Measurements from ENCODE around the gene WNT1.

The WNT1 gene

GRCh38 chr12:48961331-48961730 is 16.8 kb upstream of the WNT1 start:
- no peak for DNase-seq (ENCODE audit: low spot score)

- no peak for DNase-seq (ENCODE audit: low spot score)
Measured at GRCh38 chr12:48961801-48962200, 16.3 kb upstream of the WNT1 start.

- DNase-seq (ENCODE audit: low spot score): no peak
Measured at GRCh38 chr12:48965298-48965838, 12.8 kb upstream of the WNT1 start.

GRCh38 chr12:48966177-48966895 is 11.8 kb upstream of the WNT1 start:
- DNase-seq (ENCODE audit: low spot score): no peak

- no peak for DNase-seq (ENCODE audit: low spot score)
Measured at GRCh38 chr12:48967991-48968390, 10.1 kb upstream of the WNT1 start.

DNA sequence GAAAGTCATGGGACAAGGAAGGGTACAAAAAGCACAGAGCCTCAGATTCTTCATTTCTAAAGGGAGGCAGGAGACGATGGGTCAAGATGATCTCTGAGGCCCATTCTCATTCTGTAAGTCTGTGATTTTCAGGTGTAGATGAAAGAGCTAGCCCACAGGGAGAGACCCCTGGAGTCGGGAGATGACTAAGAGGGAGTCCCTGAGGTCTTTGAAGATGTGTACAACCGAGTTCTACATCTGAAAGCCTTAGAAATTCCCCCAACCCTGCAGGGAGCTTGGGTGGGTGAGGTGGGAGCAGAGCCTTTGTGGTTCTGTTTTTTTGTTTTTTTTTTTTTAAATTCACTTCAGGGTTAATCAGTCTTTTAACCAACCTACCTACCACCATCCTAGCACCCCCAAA is 9.7 kb upstream of the WNT1 start:
- DNase-seq (ENCODE audit: low spot score): no peak

- DNase-seq (ENCODE audit: low spot score): no peak
Measured at GRCh38 chr12:48969160-48969771, 8.9 kb upstream of the WNT1 start.

- no peak for DNase-seq (ENCODE audit: low spot score)
Measured at GRCh38 chr12:48969833-48970701, 8.1 kb upstream of the WNT1 start.

- DNase-seq (ENCODE audit: low spot score): no peak
Measured at GRCh38 chr12:48970702-48971334, 7.3 kb upstream of the WNT1 start.

DNA sequence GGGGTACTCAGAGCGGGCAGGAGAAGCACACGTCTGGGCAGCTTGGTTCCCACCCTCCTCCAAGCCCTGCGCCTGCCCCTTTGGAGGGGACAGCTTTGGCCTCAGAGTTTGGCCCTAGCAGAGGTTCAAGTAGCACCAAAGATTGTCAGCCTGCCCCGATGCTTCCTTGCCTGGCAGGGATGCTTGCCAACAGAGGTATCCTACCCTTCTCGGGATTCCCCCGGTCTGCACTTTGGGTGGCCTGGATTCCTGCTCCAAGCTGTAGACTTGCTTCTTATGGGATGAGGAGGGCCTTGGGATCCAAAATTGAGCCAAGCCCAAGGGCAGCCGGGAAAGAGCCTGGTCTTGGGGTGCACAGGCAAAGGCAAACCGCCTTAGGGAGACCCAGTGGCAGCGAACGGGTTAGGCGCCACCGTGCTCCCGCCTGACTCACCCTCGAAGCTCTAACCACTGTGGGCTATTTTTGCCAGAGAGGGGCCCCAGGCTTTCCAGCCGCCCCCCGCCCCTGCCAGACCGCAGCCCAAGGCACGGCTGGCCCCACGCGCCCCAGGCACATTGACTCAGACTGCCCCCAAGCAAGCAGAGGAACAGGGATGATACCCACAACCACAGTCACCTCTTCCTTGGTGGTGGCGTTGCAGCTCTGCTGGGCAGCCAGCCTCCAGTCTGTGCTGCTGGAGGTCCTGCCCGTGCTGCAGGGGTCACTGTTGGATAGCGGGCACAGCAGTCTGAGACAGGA is 5.7 kb upstream of the WNT1 start:
- no peak for DNase-seq (ENCODE audit: low spot score)

- no peak for DNase-seq (ENCODE audit: low spot score)
Measured at GRCh38 chr12:48972952-48973483, 5.1 kb upstream of the WNT1 start.

DNA sequence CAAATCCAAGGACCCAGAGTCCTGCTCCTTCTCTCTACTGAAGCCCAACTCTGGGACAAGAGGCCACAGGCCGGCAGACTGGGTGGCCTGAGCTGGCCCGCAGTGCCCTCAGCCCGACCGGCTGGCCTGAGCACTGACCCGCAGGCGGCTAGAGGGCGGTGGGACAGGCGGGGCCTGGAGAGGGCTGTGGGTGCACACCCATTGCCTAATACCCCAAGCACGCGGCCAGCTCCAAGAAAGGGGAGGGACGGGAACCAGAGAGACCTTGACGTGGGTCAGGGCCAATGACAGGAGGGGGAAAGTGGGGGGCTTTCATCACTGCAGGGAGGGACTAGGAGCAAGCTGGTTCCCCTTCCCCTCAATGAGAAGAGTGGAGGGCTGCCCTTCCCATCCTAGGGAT is 4.6 kb upstream of the WNT1 start:
- no peak for DNase-seq (ENCODE audit: low spot score)

DNA sequence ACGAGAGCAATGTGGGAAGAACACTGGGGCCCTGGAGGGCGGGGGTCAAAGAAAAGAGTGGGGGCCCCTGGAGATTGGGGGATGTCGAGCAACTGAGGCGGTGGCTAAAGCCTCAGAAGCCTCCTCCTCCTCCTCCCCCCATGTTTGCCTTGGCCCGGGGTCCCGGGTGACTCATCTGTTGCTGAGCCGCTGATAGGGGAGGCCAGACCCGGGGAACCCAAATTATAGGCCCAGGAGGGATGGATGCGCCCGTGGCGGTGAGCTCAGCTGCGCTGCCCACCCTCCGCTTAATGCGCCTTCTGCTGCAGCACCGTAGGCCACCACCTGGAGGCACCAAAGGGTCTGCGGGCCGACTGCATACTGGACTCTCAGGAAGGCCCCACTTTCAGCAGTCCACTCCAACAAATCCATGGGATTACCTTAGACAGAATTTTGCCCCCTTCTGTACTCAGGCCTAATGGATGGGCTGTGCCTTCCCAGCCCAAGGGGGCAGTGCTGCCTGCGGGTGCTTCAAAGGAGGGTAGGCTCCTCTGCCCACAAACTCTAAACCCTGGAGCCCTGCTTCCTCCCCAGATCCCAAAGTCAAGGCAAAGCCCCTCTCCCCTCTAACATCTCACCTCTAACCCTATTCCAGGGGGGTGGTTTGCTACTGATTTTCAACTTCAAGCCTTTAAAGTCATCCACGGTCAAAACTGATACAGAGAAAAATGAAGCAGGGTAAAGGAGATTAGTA is 4.0 kb upstream of the WNT1 start:
- DNase-seq (ENCODE audit: low spot score): no peak

DNA sequence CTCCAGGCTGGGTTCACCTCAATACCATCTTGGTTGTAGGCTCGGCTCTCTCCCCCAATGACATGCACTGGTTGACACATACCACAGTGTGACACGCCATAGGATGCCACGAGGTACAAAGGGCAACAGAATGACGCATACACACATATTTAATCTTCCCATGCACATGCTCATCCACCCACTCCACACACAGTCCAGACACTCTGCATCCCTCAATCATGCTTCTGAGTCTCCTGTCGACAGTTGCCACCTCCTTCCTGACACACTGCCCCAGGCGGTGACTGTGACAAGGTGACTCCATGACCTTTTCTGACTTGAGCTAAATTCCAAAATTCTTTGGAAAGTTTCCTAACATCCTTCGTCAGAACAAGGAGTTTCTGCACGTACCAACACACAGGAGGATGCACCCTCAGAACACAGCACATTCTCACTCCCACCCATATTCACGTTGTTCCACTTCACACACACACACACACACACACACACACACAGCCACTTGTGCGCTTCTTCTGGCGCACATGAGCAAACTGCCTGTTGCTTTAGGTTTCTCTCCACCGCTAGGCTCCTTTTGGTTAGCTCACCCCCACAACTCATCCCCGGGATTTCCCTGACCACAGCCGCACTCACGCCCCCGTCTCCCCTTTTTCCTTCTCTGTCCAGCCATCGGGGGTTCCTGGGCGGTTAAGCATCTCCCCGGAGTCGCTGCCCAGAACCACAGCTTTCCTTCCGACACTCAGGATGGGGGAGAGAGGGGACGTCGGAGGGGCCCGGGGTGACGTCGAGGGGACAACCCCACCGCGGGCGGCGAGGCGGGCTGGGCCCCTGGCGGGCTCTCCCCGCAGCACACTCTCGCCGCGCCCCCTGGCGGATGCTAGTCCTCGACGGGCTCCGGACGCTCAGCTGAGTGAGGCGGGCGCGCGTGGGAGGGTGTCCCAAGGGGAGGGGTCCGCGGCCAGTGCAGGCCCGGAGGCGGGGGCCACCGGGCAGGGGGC is 536 bp upstream of the WNT1 start:
- peak; percentile 58 for DNase-seq (ENCODE audit: low spot score)

DNA sequence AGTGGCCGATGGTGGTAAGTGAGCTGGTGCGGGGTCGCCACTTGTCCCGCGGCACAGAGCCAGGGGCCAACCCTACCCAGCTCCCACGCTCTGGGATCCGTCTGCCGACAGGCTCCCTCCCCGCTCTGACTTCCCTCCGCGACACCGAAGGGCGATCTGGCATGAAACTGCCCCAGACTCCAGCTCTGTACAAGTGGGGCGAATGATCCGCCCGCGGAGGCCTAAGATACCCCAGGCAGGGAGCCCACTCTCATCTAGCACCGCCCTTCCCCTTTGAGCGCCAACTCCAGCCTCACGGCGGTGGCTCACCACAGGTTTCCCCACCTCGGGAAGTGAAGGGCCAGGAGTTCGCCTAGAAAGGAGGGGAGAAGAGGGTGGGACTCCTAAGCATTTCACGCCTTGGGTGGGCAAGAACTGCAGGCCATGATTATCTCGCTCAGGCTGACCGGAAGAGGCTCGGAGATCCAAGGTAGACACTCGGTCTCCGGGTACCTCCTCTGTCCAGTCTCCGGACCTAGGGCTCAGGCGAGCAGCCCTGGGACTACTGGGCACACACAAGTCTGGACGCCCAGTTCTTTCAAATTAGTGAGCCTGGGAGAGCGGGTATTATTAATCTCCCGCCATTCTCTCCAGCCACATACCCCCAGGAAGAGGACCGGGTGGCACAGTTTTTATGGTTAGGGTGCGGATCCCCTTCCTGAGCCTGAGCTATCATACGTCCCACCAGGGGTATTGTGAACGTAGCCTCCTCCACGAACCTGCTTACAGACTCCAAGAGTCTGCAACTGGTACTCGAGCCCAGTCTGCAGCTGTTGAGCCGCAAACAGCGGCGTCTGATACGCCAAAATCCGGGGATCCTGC is 849 bp downstream of the WNT1 start:
- DNase-seq (ENCODE audit: low spot score): no peak

GRCh38 chr12:48979602-48980388 is 1.7 kb downstream of the WNT1 start:
- no peak for DNase-seq (ENCODE audit: low spot score)

DNA sequence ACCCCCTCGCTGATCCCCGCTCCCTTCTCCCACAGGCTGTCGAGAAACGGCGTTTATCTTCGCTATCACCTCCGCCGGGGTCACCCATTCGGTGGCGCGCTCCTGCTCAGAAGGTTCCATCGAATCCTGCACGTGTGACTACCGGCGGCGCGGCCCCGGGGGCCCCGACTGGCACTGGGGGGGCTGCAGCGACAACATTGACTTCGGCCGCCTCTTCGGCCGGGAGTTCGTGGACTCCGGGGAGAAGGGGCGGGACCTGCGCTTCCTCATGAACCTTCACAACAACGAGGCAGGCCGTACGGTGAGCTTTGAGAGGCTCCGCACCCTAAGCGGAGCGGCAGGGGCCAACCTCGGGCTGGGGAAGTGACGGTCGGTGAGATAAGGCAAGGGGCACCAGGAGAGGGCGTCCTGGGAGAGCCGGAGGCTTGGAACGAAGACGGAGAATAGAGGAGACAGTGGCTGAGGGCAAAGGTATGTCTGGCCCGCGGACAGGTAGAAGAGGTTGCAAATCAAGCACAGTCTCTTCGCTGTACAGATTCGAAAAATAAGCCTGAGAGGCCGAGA is 2.3 kb downstream of the WNT1 start:
- no peak for DNase-seq (ENCODE audit: low spot score)
